ENCODE data around the gene CELSR1.

CELSR1 gene

DNA sequence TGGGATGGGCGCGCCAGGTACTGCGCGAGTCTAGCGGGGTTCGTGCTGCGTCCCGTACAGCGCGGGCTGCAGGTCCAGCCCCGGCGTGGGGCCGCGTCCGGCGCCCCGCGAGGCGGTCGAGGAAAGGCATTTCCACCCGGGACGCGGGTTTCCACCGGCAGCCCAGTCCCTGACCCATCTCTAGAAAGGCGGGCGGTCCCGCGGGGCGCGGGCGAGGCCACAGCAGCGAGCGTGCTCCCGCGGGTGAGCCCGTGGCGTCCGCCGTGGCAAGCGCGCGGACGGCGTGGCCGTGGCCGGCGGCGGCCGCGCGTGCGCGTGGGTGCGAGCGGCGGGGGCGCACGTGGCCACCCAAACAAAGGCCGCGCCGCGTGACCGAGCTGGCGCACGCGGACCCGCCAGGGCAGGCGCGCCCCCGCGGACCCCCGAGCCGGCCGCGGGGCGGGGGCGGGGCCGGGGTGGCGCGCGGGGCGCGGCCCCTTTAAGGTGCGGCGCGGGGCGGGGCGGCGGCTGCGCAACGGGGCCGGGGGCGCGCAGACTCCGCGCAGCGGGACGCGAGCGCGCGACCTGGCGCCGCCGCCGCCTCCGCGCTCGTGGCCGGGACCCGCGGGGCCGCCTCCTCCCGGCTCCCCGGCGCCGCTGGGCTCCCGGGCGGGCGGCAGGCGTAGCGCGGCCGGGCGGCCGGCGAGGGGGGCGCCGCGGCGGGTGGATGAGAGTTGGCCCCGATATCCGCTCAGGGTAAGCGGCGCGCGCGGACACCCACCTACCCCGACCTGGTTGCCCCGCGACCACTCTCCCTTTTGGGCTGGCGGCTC lies 39.3 kb upstream of the CELSR1 start:
- peak in 1 of 3 donors; percentile 31 for DNase-seq (ENCODE audit: low read depth in 3 of 3)

- no peak for DNase-seq (ENCODE audit: low read depth in 3 of 3)
These were observed 38.6 kb upstream of the CELSR1 start for GRCh38 chr22:46575911-46576555.

GRCh38 chr22:46574993-46575910 lies 37.8 kb upstream of the CELSR1 start:
- no peak for DNase-seq (ENCODE audit: low read depth in 3 of 3)

DNA sequence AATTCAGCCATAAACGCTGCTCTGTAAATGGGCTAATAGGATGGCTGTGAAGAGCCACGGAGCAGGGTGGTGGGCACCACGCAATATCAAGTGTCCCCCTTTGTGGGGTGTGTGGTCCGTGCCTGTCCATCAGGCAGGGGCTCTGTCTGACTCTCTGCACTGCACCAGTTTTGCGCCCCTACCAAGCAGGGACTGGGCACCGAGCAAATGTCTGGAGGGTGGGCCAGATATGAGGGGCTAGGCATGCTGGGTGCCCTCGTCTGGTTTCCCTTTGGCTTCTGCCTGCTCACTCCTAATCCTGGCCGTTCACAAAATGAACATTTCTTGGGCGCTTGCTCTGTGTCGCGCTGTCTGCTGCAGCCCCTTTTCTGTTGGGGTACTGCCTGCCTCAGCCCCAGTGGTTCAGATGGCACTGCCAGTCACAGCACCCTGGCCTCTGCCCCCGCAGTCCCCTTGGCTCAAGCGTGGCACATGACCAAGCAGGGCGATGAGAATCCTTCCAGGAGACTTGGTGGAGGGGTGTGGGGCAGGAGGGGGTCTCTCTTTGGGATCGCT lies 37.1 kb upstream of the CELSR1 start:
- DNase-seq (ENCODE audit: low read depth in 3 of 3), result no peak

- DNase-seq (ENCODE audit: low read depth in 3 of 3), result no peak
These were observed 36.5 kb upstream of the CELSR1 start for GRCh38 chr22:46573781-46574437.

- no peak for DNase-seq (ENCODE audit: low read depth in 3 of 3)
These were observed 35.7 kb upstream of the CELSR1 start for GRCh38 chr22:46572911-46573780.

- no peak for DNase-seq (ENCODE audit: low read depth in 3 of 3)
These were observed 34.3 kb upstream of the CELSR1 start for GRCh38 chr22:46571642-46572250.

DNA sequence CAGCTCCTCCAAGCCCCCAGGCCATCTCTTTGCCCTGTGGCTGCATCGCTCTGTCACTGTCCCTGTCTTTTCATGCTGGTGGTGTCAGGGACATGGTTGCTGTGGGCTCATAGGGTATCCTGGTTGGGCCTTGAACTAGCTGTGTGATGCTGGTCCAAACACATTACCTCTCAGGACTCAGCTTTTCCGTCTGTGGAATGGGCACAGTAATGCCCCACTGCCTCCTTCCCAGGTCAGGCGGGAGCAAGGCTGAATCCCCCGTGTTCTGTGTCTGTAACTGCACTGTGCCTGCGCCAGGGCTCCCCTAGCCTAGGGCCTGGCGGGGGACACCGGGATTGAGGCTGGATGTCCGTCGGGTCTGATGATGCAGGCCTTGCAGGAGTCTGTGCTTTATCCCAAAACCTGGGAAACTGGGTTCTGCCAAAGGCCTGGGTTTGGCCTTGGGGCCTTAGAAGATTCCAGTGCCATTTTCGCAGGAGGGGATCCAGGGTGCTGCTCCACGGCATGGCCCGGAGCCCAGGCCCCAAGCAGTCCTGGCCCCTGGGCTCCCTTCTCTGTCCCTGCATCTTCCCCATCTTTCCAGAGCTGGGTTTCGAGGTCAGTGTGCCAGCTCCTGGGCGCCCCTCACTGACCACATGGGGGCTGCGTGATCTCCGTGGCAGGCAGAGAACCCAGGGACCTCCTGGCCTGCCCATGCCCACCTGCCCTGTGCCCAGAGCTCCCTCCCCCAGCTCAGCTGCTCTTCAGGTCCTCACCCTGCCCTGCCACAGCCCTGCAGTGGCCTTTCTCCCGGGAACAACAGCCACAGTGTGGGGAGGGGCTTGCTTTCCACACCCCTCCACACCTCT lies 32.7 kb upstream of the CELSR1 start:
- DNase-seq (ENCODE audit: low read depth in 3 of 3), result no peak

DNA sequence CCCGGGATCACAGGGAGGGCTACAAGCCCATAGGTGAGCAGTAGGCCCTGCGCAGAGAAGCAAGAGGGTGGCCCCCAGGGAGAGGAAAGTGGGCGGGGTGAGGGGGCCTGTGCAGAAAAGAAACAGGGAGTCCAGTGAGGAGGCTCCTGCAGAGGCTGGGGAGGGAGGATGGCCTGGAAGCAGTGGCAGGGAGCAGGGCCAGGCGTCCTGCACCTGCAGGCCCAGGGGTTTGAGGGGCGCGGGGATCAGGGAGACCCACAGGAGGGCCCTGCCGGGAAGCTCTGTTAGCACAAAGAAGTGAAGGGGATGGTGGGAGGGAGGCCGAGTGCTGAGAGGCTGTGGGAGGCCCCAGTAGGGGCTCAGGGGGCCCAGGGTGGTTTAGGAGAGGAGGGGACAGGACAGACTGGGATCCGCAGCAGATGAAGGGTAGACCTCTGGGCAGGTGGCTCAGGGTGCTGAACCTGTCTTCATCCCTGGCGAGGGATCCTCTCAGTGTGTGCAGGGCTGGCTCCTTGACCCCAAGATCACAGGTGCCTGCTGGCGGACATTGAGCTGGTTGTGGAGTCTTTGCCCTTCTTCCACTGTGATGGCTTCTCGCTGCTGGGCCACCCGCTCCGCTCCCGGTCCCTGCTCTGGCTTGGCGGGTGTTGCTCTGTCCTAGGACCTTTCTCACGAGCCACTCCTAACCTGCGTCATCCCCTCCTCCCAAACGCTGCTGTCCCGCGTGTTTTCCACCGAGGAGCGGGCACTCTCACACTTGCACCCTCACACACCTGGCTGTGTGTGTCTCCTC lies 31.8 kb upstream of the CELSR1 start:
- DNase-seq (ENCODE audit: low read depth in 3 of 3), result no peak

DNA sequence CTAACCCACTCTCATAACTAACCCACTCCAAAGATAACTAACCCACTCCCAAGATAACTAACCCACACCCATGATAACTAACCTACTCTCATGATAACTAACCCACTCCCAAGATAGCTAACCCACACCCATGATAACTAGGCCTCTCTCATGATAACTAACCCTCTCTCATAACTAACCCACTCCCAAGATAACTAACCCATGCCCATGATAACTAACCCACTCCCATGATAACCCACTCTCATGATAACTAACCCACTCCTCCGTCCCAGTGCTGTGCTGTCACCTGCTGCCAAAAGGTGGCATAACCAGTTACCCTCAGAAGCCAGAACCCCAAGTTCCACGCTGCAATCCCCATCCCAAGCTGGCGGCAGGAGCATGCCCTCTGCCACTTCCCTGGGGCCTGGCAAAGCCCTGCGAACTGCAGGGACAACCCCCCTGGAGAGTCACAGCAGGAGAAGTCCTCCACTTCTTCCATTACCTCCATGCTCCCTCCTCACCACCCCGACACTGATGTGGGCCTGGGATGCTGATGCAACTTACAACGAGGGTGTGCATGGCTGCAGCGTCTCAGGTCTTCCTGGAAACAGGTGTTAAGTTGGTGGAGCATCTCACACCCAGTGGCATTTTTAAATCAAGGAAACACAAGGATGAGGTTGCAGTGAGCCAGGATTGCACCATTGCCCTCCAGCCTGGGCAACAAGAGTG lies 30.8 kb upstream of the CELSR1 start:
- no peak for DNase-seq (ENCODE audit: low read depth in 3 of 3)

GRCh38 chr22:46567471-46567870 lies 30.1 kb upstream of the CELSR1 start:
- DNase-seq (ENCODE audit: low read depth in 3 of 3), result no peak

DNA sequence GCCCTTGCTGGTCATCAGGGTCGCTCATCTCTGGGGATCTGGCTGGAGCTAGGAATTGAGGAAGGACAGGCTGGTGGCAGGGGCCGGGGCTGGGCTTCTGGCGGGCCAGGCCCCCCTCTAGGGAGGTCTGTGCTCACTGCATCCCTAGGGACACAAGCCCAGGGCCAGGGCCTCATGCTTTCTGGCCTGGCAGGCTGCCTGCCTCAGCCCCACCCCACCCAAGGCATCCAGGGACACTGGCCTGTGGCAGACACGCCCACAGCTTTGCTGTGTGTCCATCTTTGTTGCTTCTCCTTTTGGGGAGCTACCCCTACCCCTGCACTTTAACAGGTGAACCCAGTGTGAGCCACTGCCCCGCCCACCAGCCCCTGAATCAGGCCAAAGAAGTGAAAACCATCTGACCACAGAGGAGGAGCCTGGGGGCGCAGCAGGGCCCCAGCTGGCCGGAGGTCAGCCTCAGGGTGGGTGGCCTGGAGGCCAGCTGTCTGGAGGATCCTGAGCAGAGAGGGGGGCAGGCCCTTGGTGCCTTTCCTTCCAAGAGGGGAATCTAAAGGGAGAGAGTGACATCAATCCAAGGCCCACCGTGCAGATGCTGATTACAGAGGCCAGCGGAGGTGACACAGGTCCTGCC lies 26.8 kb upstream of the CELSR1 start:
- DNase-seq (ENCODE audit: low read depth in 3 of 3), result no peak

DNA sequence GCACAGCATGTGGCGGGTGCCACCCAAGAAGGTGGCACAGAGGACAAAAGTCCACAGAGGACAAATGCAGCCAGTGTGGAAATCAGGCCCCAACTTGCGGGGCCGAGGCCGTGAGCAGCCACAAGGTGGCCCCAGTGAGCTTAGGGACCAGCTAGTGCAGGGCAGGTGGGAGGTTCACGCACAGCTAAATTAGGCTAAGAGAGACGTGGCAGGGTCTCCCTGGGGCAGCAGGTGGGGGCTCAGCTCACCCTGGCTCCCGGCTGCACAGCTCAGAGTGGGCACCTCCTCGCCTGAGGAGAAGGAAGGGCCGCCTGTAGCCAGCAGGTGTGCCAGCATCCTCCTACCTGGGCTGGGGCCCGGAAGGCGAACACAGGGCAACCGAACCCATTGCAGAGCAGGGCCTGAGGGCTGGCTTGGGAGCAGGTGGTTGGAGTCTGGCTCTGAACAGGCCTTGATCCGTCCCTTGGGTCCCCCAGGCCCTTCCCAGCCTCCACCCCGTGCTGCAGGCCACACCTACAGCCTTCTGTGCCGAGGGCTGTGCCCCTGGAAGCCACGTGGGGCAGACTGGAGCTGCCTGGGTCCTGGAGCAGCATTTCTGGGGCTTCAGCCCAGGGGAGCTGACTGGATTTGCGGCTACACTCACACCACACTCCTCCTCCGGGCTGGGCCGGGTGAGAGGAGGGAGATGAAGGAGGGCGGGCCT lies 26.1 kb upstream of the CELSR1 start:
- peak; percentile 66 to 81 (median 68) for DNase-seq (ENCODE audit: low read depth in 3 of 3)

DNA sequence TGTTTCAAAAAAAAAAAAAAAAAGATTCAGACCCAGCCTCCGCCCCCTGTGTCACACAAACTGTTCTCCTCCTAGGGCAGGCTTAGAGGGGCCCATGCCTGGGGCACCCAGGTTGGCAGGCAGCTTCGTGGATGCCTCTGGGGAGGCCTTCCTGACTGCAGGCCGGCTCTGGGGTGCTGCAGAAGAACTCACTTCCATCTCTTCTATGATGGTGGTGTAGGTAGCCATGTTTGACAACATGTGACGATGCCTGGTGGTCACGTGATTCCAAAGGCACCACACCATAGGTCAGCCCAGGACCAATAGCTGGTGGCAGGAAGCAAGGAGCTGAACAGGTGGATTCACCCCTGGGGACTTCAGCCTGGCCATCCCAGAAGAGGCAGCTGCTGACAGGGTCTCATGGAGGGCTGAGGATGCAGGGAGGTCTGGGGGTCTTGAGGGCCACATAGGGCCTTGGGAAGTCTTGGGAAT lies 24.1 kb upstream of the CELSR1 start:
- DNase-seq (ENCODE audit: low read depth in 3 of 3), result no peak

GRCh38 chr22:46560696-46561295 lies 23.4 kb upstream of the CELSR1 start:
- no peak for DNase-seq (ENCODE audit: low read depth in 3 of 3)

Data from stimulated activated CD4-positive, alpha-beta T cell treated with anti-CD3 and anti-CD28 coated beads, TNF-alpha, amount 100 ng/mL, for 48 hours (primary cell).